ENCODE data around the gene DBN1. TPM values are rescaled to one million over a fixed set of nuclear protein-coding genes. Genes with fewer than 3 reads are reported as not detected.

DBN1 gene
- total RNA-seq, 4 donors from 2014 or later = 61.4 to 98.8 (median 68.0) TPM

DNA sequence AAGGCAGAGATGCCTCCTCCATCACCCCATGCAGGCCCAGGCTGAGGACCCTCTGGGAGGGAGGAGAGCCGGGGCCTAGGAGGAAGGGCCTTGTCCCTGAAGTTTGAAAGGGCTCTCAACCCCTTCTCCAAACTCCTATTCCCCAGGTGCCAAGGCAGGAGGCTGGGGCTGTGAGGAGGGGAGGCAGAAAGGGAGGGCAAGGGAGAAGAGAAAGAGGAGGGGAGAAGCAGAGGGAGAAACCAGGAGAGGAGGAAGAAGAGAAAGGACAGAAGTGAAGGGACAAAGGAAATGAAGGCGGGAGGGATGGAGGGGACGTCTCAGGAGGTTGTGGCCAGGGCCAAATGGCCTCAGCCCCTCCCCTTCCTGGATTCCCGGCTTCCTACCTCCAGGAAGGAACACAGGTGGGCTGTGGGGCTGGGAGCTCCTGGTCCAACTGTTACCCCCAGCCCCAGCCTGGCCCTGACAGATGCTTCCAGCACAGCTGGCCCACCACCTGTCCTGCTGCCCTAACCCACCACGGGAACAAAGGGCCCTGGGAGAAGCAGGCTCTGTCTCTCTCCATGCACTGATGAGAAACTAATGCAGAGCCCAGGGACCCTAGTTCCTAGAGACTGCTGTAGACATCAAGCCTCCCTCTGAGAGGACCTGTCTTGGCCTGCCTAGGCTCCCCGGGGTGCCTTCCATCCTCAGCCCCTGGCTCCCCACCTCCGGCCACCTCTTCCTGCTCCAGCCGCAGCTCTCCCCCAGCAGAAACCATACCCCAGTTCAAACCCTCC lies 3.5 kb downstream of the DBN1 start:
- WGBS, 2 donors = 74 to 80% methylated on average over 8 of the region's 8 CpGs
- intact Hi-C loops (cut with DNase I) = no loop called here
- Histone ChIP-seq H3K27ac (peak overlapping the region in 1 of 3 donors; percentile 5), H3K27me3 (no peaks in the 10 kb centered on the region), H3K4me1 (peaks cover 12 to 25% of the 10 kb centered on the region in 2 donors), H3K4me3 (replicated peaks in 1 of 3) (no peak overlapping the region), H3K36me3 (peaks cover 21 to 29% of the 10 kb centered on the region in 2 donors), H3K9me3 (no peaks in the 10 kb centered on the region)
- DNase-seq = no peak
- TF ChIP-seq, protein P1, sequence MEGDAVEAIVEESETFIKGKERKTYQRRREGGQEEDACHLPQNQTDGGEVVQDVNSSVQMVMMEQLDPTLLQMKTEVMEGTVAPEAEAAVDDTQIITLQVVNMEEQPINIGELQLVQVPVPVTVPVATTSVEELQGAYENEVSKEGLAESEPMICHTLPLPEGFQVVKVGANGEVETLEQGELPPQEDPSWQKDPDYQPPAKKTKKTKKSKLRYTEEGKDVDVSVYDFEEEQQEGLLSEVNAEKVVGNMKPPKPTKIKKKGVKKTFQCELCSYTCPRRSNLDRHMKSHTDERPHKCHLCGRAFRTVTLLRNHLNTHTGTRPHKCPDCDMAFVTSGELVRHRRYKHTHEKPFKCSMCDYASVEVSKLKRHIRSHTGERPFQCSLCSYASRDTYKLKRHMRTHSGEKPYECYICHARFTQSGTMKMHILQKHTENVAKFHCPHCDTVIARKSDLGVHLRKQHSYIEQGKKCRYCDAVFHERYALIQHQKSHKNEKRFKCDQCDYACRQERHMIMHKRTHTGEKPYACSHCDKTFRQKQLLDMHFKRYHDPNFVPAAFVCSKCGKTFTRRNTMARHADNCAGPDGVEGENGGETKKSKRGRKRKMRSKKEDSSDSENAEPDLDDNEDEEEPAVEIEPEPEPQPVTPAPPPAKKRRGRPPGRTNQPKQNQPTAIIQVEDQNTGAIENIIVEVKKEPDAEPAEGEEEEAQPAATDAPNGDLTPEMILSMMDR (IDR thresholded peaks at IDR 0.05) = no peak
- TF ChIP-seq POLR2A (IDR thresholded peaks at IDR 0.05) = no peak

DNA sequence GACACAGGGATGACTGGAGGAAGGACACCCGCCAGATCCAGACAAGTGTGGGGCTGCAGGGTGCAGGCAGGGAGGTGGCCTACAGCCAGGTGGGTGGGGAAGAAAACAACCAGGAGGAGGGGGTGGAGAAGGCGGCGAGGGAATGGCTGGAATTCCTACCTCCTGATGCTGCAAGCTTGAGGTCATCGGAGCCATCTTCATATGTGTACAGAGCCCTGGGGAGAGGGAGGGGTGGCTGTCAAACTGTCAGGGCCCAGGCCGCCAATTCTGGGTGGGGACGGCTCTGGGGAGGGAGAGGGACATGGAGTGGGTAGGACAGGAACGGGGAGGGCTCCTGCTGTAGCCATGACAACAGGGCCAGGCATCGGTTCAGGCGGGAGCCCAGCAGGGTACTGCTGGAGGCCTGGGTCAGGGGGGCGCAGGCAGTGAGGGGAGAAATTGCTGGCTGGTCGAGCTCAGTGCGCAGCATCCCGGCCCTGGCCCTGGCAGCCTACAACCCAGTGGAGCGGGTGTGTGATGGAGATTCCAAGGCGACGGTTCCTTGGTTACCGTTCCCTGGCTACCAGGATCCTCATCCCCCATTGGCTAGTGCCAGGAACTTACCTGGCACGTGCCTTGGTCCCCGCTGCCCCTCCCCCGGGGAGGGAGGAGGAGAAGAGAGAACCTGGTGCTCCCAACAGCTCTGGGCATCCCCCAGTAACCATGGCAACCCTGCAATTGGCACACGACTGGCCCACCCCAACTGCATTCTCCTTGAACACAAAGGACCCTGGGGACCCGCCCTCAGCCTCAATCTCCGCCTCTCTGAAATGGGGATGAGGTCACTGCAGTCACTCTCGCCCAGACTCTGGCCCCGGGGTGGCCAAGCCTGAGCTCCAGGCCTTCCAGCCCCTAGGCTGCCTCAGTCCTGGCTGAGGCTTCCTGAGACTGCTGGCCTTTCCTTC lies 4.5 kb downstream of the DBN1 start:
- WGBS, 2 donors = 80 to 83% methylated on average over 12 to 24 of the region's 25 CpGs

DNA sequence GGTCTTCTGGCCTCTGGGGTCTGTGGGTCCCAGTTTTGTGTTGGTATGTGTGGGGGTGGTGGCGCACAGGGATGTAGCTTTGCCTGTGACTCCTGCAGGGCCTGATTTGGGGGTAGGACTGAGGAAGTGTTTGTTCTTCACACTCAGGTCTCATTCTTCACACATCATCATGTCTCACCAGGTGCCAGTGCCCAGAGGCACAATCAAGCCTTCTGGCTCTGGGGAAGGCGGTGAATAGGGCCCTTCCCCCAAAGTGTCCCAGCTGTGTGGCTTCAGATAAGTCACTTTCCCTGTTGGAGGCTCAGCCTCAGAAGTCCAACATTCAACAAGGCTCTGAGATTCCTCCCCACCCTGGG lies 5.1 kb downstream of the DBN1 start:
- DNase-seq = no peak
- no peaks in the 10 kb centered on the region for H3K27me3 ChIP-seq
- no peaks in the 10 kb centered on the region for H3K9me3 ChIP-seq
- H3K4me3 ChIP-seq (replicated peaks in 1 of 3) = no peak overlapping the region
- H3K4me1 ChIP-seq = peaks cover 12 to 25% of the 10 kb centered on the region in 2 donors
- peaks cover 21 to 29% of the 10 kb centered on the region in 2 donors for H3K36me3 ChIP-seq
- TF ChIP-seq POLR2A (IDR thresholded peaks at IDR 0.05) = no peak
- TF ChIP-seq, protein P1 (IDR thresholded peaks at IDR 0.05) = no peak
- no peak overlapping the region for H3K27ac ChIP-seq
- WGBS, 2 donors = 100% methylated on average over 2 of the region's 2 CpGs
- intact Hi-C loops (cut with DNase I) = no loop called here

More for the DNA sequence above, 4.5 kb downstream of the DBN1 start:
- Histone ChIP-seq H3K4me3 (replicated peaks in 1 of 3) (no peak overlapping the region), H3K4me1 (peaks cover 12 to 25% of the 10 kb centered on the region in 2 donors), H3K36me3 (peaks cover 21 to 29% of the 10 kb centered on the region in 2 donors), H3K27ac (peak overlapping the region in 1 of 3 donors; percentile 5), H3K27me3 (no peaks in the 10 kb centered on the region), H3K9me3 (no peaks in the 10 kb centered on the region)
- intact Hi-C loops (cut with DNase I) = no loop called here
- DNase-seq = no peak
- TF ChIP-seq, protein P1 (IDR thresholded peaks at IDR 0.05) = no peak
- TF ChIP-seq POLR2A (IDR thresholded peaks at IDR 0.05) = no peak

DNA sequence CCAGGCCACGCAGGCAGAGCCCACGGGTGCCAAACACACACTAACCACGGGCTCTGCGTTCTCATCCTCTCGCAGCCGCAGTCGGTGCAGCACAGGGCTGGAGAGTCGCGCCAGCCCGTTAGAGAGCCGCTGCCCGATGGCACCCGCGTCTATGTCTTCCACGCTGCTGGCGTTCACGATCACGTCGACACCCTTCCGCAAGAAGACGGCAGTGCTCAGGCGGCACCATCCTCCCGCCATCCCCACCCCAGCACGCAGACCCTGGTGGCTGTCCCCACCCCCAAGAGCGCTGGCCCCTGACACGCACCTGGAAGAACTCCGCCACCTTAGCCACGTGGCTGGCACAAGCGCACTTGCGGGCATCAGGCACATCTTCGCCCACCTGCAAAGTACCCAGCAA lies 6.0 kb downstream of the DBN1 start:
- intact Hi-C loops (cut with DNase I) = no loop called here
- WGBS, 2 donors = 96% methylated on average over 27 to 31 of the region's 31 CpGs
- H3K27ac ChIP-seq = no peak overlapping the region

More for the DNA sequence above, 6.0 kb downstream of the DBN1 start:
- no peaks in the 10 kb centered on the region for H3K9me3 ChIP-seq
- no peak overlapping the region for H3K4me3 ChIP-seq (replicated peaks in 1 of 3)
- peaks cover 10 to 23% of the 10 kb centered on the region in 2 donors for H3K4me1 ChIP-seq
- TF ChIP-seq, protein P1 (IDR thresholded peaks at IDR 0.05) = no peak
- no peak for TF ChIP-seq POLR2A (IDR thresholded peaks at IDR 0.05)
- no peaks in the 10 kb centered on the region for H3K27me3 ChIP-seq
- DNase-seq = no peak
- H3K36me3 ChIP-seq = peaks cover 21 to 29% of the 10 kb centered on the region in 2 donors
